BE2C (cell line): ENCODE measurements around the gene ADCY2.

Experiments used
- DNase-seq: peaks from one replicate; pipeline ENCODE4 v3.0.0-alpha.2; 2020
- H3K27me3 ChIP-seq: fragments of 250-450 bp; sonication (Bioruptor Pico); 2 replicates; pipeline ENCODE4 v1.5.1; 2020; ENCODE audit warnings: mild to moderate bottlenecking
- H3K36me3 ChIP-seq: fragments of 250-450 bp; sonication (Bioruptor Pico); 2 replicates; pipeline ENCODE4 v1.5.1; 2020; ENCODE audit warnings: mild to moderate bottlenecking
- H3K4me1 ChIP-seq: fragments of 250-450 bp; sonication (Bioruptor Pico); 2 replicates; pipeline ENCODE4 v1.5.1; 2020
- H3K4me3 ChIP-seq: 2 replicates; pipeline ENCODE4 v1.5.1; 2011; ENCODE audit warnings: low read depth, low read length
- H3K9me3 ChIP-seq: fragments of 250-450 bp; sonication (Bioruptor Pico); 2 replicates; pipeline ENCODE4 v1.5.1; 2020
- TF ChIP-seq, protein P1 (sequence below): IDR thresholded peaks from 2 replicates; pipeline ENCODE4 v1.5.1; 2012; ENCODE audit warnings: mild to moderate bottlenecking, low read depth, low read length

Gene ADCY2

DNA sequence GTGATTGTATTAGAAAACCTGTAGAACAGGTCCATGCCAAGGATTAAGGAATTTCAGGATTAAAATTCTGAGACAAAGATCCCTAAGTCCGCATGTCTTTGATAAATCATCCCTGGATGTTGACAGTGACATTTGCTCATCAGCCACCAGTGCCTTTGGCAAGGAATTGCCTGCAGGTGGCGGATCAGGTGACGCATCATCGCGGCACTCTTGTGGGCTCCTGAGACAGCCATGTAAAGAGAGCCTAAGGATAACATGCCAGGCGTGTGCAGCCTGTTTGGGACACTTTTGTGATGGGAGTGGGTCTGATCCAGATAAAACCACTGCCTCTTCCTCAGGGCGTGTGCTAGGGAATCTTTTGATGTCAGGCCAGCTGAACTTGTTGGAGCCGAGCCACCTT is 40.6 kb downstream of the ADCY2 start:
- Histone ChIP-seq H3K36me3 (no peaks in the 10 kb centered on the region), H3K4me3 (no peak overlapping the region), H3K9me3 (peaks cover 8% of the 10 kb centered on the region; the same call in 1 of the 2 replicates), H3K4me1 (no peaks in the 10 kb centered on the region), H3K27me3 (no peaks in the 10 kb centered on the region)
- TF ChIP-seq, protein P1, sequence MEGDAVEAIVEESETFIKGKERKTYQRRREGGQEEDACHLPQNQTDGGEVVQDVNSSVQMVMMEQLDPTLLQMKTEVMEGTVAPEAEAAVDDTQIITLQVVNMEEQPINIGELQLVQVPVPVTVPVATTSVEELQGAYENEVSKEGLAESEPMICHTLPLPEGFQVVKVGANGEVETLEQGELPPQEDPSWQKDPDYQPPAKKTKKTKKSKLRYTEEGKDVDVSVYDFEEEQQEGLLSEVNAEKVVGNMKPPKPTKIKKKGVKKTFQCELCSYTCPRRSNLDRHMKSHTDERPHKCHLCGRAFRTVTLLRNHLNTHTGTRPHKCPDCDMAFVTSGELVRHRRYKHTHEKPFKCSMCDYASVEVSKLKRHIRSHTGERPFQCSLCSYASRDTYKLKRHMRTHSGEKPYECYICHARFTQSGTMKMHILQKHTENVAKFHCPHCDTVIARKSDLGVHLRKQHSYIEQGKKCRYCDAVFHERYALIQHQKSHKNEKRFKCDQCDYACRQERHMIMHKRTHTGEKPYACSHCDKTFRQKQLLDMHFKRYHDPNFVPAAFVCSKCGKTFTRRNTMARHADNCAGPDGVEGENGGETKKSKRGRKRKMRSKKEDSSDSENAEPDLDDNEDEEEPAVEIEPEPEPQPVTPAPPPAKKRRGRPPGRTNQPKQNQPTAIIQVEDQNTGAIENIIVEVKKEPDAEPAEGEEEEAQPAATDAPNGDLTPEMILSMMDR = no peak
- DNase-seq = no peak

DNA sequence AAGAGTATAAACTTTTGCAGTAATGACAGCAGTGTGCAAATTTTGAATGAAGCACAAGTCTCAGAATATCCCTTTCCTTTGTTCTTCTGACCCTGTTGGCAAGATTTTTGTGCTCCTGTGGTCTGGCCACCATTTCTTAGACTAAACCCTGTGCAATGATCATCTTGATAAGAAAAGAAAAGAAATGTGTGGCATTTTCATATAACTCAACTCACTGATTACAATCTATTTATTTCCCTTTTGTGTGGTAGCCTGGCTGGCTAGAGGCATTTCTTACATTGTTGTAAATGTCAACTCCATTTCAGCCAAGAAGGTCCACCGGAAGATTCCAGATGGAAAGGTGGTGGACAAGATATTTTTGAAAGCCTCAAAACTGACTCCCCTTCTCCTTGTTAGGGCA is 41.9 kb downstream of the ADCY2 start:
- Histone ChIP-seq H3K4me3 (no peak overlapping the region), H3K9me3 (peaks cover 8% of the 10 kb centered on the region; the same call in 1 of the 2 replicates), H3K36me3 (no peaks in the 10 kb centered on the region), H3K4me1 (no peaks in the 10 kb centered on the region), H3K27me3 (no peaks in the 10 kb centered on the region)
- no peak for DNase-seq
- TF ChIP-seq, protein P1 = no peak

DNA sequence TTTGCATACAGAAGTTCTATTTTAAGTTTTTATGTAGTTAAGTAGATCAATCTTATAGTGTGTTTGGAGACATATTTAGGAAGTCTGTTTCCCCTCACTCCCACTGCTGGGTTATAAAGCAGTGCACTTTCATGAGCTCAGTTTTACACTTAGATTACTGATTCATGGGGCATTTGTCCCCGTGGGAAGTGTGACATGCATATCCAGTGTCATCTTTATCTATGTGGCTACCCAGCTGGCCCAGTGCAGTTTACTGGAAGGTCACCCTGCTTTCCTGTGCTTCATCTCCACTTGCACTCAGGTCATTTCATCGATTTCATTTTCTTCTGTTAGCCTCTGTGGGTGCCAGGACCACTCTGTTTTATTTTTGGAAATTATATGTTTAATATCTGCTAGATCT is 49.1 kb downstream of the ADCY2 start:
- TF ChIP-seq, protein P1 = no peak
- Histone ChIP-seq H3K4me1 (no peaks in the 10 kb centered on the region), H3K27me3 (no peaks in the 10 kb centered on the region), H3K9me3 (no peaks in the 10 kb centered on the region), H3K4me3 (no peak overlapping the region), H3K36me3 (no peaks in the 10 kb centered on the region)
- DNase-seq = no peak

DNA sequence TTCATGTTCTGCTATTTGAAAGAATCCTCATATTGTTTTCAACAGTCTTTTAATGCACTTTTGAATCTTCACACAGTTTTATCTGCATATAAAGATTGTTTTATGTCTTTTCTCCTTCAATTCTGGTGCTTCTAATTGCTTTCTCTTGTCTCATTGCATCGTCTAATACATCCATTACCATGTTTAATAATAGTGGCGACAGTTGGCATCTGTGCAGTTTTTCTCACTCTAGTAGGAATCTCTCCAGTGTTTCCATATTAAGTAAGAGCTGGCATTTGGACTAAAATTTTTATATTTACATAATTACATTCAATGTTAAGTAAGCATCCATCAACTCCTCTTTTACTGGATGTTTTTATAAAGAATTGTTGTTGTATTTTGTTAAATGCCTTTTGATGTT is 49.9 kb downstream of the ADCY2 start:
- no peaks in the 10 kb centered on the region for H3K27me3 ChIP-seq
- no peak overlapping the region for H3K4me3 ChIP-seq
- H3K36me3 ChIP-seq = no peaks in the 10 kb centered on the region
- TF ChIP-seq, protein P1 = no peak
- DNase-seq = no peak
- H3K9me3 ChIP-seq = no peaks in the 10 kb centered on the region
- no peaks in the 10 kb centered on the region for H3K4me1 ChIP-seq

DNA sequence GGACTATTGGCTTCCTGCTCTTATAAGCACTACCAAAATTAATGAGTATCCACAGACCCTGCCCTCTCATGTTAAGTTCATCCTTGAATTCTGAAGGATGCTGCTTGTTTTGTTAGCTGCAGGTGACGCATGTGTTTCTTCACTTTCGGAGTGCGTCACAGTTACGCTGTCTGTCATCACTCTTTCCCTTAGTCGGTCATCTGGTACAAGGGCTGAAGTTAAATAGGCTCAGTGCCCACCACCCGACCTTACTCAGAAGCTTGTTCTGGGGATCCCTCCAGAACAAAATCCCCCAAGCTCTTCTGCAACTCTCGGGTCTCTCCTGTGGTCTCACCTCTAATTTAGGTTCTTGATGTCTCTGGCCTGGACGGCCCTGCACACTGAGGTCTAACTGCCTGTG is 51.0 kb downstream of the ADCY2 start:
- TF ChIP-seq, protein P1 = no peak

DNA sequence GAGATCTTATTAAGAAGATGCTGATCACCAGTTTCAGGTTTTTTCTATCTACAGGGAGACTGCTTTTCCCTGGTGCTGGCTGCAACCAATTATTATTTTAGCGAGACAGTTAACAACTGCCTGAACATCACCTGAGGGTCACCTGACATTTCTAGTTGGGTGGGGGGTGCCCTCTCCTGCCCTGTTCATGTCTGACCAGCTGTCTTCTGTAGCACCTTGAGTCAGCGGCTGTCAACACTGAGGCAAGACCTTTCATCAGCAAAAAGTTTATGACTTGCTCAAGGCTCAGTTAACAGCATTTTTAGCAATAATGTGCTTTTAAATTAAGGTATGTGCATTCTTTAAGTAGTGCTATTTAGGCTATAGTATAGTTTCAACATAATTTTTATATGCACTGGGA is 58.0 kb downstream of the ADCY2 start:
- DNase-seq = no peak
- Histone ChIP-seq H3K4me3 (no peak overlapping the region), H3K36me3 (no peaks in the 10 kb centered on the region), H3K9me3 (no peaks in the 10 kb centered on the region), H3K27me3 (no peaks in the 10 kb centered on the region), H3K4me1 (no peaks in the 10 kb centered on the region)
- TF ChIP-seq, protein P1 = no peak

More for the DNA sequence above, 51.0 kb downstream of the ADCY2 start:
- Histone ChIP-seq H3K9me3 (no peaks in the 10 kb centered on the region), H3K27me3 (no peaks in the 10 kb centered on the region), H3K4me3 (no peak overlapping the region), H3K4me1 (no peaks in the 10 kb centered on the region), H3K36me3 (no peaks in the 10 kb centered on the region)
- no peak for DNase-seq
